Activated gamma-delta T cell (primary cell): Measurements from ENCODE around the gene RCVRN.
"Not testable (repeated sequence)": the region's sequence is repeated elsewhere in the genome, so short reads cannot be mapped to it uniquely, and the experiment has no call there.

Experiments
- DNase-seq: peaks from one replicate; lab custom pipeline; 2025; lab: John Stamatoyannopoulos, UW

Gene RCVRN

DNA sequence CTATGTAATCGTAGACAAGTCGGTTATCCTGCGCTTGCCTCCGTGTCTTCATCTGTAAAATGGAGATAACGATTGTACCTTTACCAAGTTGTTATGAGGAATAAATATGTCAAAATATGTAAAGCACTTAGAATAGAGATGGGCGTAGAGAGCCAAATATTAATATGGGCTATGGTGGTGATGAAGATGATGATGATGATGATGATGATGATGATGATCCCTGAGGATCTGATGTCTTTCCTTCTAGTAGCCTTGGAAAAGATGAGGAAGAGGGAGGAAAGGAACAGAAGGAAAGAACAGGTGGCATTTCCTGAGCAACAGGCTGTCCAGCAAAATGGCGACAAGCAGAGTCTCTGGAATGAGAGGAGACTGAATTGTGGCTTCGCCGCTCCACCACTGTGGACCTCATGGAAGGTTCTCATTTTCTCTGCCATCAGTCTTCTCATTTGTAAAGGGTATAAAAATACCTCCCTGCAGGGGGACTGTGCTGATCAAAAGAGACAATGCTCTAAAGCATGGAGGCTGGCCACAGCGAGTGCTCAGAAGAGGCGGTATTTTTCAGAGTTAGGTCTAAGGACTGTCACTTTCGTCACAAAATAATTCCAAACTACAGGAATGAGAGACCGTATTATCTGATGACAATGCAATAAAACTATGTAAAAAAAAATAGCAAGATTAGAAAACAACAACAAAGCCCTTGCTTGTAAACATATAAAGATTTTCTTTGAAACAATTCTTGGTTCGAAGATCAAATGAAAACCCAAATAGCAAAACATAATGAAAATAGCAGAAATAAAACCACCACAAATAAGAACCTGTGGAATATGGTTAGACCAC lies 17.2 kb upstream of the RCVRN start:
- no peak for DNase-seq

- DNase-seq = not testable (repeated sequence)
Observed at GRCh38 chr17:9921216-9921615, 16.1 kb upstream of the RCVRN start.

DNA sequence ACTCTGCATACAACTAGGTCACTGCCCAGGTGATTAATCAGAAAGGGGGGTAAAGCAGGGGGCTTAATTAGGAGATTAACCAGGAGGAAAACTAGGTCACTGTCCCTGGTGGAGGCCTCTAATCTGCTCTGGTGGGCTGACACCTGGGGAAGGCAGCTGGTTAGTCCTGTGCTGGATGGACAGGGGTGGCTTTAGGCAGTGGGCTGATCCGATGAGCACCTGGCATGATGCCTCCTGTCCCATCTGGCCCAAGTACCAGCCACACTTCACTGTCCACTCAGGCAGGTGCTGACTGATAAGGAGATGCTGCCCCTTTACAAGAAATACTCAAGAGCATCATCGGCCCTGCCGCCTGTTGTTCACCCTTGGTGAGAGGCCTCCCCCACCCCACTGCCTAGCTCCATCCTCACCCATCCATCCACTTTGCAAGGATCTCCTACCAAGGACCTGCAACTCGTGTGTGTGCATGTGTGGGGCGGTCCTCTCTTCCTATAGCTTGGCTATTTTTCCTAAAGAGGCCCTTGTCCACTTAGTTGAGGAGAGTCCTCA lies 13.8 kb upstream of the RCVRN start:
- DNase-seq = no peak

DNA sequence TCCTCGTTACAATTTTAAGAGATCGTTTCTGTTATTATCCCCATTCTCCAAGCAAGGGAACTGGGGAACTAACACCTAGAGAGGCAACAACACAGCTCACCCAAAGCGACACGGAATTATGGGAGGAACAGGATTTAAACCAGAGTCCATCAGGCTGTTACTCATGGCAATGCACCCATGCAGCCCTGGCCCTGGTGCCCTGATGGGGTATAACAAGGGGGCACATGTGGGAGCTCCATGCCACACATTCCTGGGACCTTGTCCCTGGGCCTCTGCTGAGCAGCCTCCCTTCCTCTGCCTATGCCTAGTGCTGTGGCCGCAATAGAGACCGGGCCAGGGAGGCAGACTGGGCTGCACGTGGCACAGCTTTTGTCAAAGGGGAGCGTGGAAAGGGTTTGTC lies 13.3 kb upstream of the RCVRN start:
- no peak for DNase-seq

DNA sequence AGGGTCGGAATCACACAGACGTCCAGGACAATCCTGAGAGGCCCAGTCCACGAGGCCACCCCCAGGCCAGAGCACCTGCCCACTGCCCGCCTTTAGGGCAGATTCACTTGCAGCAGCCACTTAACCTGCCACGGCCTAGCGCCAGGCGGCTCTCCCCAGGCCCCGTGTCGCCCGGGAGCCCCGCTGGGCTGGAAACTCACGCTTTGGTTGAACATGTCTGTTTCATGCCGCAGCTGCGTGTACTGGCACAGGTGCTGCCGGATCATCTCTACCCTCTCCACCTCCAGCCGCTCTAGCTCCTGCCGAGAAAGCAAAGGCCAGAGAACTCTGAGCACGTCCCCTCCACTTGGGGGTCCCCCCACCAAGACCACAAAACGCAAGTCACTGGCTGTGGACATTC lies 12.7 kb upstream of the RCVRN start:
- no peak for DNase-seq

DNA sequence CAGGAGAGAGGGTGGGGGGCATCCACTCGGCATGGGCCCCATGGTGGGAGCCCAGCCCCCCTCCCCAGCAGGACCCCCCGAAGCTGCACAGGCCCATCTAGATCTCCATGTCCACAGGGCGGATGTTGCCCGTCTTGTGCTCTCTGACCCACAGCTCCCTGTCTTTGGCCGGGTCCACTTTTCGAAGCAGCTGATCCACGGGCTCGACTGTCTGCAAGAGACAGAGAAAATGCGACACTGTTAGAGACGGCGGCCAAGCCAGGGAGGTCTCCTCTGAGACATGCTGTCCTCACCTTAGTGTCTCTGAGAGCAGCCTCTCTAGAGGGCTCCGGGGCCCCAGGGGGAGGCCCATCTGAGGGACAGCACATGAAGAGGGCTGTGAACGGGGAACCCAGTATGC lies 12.1 kb upstream of the RCVRN start:
- DNase-seq = no peak

DNA sequence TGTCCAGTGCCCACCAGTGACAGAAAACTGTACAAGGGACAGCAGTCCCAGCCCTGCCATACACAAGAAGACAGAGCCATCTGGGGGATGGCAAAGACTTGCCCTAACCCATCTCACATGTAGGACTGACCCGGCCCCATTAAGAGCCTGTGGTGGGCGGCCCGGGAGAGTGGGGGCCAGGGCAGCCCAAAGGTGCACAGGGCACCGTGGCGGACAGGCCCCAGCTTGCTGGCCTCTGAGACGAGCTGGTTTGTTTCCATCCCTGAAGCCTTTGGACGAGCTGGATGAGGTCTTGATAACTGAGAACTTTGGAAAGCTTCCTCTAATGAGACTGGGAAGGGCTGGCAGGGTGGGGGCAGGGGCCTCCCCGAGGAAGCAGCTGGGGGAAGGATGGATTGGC lies 11.0 kb upstream of the RCVRN start:
- DNase-seq = no peak

DNA sequence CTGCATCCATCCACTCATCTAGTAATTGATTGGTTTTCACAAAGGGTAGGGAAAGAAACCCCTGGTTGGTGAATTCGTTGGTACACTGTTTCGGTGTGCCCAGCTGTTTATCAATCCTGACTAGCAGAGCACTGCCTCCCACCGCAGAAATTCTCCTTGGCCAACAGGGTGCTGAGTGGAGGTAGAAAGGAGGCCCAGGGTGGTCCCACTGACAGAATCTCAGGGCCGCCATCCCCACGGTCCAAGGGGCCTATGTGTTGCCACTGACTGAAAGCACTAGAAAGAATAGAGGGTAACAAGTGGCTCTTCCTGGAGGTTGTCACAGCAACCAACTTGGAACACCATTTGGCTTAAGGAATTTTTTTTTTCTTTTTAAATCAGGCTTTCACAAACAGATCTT lies 8.4 kb upstream of the RCVRN start:
- DNase-seq = no peak

DNA sequence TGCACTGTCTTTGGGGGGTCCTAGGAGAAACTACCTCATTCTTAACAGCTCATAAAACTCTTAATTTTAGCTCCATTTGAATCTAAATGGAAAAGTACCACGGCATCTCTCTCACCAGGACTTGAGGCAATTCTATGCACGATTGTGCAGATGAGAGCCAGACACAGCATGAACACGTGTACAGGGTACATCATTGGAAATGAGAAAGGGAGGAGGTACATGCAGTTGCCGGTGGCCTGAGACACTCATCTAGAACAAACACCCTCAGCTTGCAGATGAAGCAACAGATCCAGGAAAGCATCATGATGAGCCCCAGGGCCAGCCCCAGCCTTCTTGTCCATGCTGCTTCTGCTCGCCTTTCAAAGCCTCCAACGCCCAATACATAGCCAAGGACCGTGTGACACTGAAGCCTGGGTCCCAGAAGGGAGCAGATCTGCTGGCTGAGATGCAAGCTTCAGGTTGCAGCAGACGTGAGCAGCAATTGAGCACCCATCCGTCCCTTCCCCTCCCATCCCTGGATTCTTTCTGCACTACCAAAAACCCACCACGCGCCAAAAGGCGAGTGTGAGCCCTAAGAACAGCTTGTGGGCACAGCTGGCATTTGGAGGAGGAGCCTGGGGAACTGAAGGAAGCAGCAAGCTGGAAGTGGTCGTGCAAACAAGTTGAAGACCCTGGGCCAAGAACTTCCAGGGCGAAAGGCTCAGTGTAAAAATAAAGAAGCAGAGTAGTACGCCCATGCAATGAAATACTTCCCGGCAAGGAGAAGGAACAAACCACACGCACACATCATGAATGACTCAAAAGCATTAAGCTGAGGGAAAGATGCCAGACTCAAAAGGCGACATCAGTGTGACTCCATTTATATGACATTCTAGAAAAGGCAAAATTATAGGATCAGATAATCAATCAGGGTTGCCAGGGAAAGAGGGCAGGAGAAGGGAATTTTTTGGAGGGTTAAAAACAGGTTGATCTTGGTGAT lies 7.3 kb upstream of the RCVRN start:
- no peak for DNase-seq

- DNase-seq = no peak
Observed at GRCh38 chr17:9911089-9911488, 6.0 kb upstream of the RCVRN start.

GRCh38 chr17:9908649-9909042 lies 3.6 kb upstream of the RCVRN start:
- no peak for DNase-seq

DNA sequence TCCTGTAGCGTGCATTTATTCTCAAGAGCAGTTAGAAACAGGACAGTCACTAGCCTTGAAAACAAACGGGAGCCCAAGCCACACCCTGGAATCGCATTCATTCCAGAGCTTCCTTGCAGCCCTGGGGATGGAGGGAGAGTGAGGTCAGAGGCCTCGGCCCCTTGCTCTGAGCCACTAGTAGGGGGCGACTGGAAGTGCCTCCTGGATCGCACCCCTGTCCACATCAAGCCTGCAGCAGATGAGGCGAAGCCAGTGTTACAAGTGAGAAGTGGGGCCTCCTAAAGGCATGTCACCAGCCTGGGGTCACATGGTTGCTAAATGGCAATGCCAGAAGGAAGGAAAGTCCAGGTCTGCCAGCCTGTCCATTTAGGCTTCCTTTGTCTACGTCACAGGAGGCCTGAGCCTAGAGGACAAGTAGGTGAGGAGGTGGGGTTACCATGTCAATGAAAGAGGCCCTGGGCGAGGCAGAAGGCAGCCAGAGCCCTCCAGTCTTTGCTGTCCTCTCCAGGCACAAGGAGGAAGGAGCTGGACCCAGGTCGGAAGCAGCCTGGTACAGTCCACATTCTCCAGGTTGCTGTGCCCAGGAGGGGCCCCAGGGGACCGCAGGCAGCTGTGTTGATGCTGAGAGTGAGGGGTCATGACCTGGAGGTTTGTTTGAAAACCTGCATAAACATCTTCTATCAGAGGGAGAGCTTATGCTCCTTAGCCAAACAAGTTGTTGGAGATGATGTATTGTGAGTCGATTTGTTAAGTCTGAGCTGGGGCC lies 3.0 kb upstream of the RCVRN start:
- no peak for DNase-seq

DNA sequence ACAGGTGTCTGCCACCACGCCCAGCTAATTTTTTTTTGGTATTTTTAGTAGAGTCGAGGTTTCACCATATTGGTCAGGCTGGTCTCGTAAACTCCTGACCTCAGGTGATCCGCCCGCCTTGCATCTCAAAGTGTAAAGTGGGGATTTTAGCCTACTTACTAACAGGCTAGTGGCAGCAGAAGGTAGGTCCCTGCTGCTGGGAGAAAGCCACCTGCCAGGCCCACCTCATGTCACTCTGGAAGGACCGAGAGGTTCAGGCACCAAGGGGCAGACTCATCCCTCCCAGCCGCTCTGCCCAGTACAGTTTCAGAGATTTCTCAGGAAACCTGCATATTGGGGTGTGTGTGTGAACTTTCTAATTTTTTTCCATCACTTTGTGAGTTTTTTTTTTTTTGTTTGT lies 2.1 kb upstream of the RCVRN start:
- no peak for DNase-seq

GRCh38 chr17:9906616-9907015 lies 1.5 kb upstream of the RCVRN start:
- DNase-seq = no peak

- DNase-seq = no peak
Observed at GRCh38 chr17:9905902-9906301, 831 bp upstream of the RCVRN start.

DNA sequence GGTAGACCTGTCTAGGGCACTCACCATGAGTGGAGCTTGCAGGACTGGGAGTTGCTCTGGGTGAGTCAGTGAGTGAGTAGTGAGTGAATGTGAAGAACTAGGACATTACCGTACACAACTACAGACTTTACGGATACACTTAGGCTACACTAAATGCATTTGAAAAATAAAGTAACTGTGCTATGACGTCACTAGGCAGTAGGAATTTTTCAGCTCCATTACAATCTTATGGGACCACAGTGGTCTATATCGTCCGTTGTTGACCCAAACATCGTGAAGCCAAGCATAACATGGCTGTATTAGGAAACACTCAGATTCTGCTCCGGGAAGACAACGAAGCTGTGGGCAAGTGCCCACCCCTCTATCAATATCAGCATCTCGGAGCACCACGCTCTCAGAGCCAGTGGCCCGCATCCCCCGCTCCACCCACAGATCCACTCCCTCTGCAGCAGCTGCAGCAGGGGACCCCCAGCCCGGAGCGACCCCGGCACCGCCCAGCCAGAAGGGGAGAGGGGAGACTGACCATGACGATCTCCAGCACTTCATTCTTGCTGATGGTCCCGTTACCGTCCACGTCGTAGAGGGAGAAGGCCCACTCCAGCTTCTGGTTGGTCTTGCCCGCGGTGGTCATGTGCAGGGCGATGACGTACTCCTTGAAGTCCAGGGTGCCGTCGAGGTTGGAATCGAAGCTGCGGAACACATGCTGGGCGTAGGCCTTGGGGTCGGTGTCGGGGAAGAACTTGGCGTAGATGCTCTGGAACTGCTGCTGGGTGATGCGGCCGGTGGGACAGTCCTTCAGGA lies 594 bp downstream of the RCVRN start:
- no peak for DNase-seq

DNA sequence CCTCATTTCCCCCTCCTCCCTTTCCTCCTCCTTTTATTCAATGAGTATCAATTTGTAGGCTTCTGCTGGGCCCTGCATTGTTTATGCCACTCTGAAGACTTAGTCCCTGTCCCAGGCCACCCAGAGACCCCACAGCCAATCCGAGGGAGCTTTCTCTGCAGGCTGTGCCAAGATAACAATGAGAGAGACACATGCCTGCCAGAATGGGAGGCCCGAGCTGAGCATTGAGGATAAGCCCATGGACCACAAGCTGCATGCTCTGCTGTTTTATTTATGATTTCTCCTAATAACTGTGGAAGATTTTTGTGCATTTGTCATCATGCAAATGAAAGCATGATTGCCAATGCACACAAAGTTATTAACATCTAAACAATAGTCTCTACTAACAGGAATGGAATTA lies 3.0 kb downstream of the RCVRN start:
- no peak for DNase-seq

DNA sequence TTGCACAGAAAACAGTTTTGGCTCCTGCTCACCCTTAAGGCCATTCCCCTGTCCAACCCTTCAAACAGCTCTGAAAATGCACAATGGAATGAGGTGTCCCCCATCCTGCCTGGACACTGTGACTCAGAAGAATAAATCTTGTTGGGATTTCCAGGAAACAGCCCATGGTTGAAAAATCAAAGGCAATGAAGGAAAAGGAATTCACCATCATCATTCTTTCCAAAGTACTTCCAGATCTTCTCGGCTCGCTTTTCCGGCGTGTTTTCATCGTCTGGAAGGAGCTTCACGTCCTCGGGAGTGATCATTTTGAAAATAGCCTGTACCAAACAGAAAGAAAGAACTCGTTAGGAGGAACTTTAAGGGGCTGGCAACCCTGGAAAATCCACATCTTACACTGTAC lies 4.3 kb downstream of the RCVRN start:
- DNase-seq = no peak

GRCh38 chr17:9900044-9900594 lies 5.0 kb downstream of the RCVRN start:
- no peak for DNase-seq

DNA sequence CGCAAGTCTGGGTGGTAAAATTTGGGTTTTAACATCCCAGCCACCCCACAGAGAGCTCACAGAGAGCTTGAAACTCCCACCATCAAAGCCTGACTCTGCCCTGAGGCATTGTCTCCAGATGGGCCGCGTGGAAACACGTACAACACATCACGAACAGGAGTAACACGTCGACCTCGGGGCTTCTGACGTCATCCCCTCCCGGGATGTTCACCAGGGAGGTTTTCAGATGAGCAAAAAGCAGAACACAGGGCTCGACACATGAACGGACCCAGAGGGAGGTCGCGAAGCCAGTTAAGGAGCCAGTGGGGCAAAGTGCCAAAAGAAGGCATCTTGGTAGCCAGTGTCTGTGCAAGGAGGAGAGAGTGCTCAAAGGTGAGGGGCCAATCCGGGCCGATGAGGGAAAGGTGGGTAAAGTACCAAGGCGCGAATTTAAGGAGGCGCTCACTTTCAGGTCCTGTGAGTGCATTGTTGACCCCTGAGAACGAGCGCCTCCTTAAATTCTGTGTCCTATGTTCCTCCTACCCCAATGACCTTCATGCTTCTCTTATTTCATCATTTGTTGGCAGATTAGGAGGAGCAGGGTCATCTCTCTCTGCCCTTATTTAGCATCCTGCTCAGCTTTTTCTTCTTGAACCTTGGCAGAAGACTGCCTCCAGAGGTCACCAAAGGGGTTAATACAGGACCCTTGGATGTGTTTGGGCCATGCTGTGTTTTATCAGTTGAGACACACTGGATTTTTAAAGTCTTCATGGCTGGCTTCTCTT lies 5.6 kb downstream of the RCVRN start:
- DNase-seq = no peak
